PC-9 (cell line): ENCODE measurements around the gene PPM1A. TPM values are rescaled to one million over a fixed set of nuclear protein-coding genes. Genes with fewer than 3 reads are reported as not detected.

ENCODE experiments used
- BruUV-seq: library from RNA; stranded (reverse); fragments of 400-500 nt; replicated peaks from 2 replicates; lab custom pipeline; 2021; lab: Mats Ljungman, UMichigan
- CTCF ChIA-PET: fragments of 300-600 bp; sonication (Branson Sonifier 250); formaldehyde crosslinking; loops from one replicate; lab custom pipeline; 2022; ENCODE audit warnings: antibody characterized with exemption; lab: Charles Lee
- POLR2A ChIA-PET: fragments of 300-600 bp; sonication (Branson Sonifier 250); formaldehyde crosslinking; loops from one replicate; lab custom pipeline; 2022; ENCODE audit warnings: antibody characterized with exemption; ENCODE audit not compliant: unreplicated experiment; lab: Charles Lee
- DNase-seq, 2 experiments: peaks; one replicate each; pipeline versions ENCODE4 v3.0.0 to v3.0.0-alpha.2; 2015 to 2022; ENCODE audit warnings: mixed read lengths in 1 of 2
- H2AFZ ChIP-seq: fragments of 200-600 bp; sonication (generic); 2 replicates; pipeline ENCODE4 v1.8.1; 2017; ENCODE audit warnings: antibody characterized with exemption
- H3F3A ChIP-seq: fragments of 200-600 bp; sonication (generic); 2 replicates; pipeline ENCODE4 v1.8.1; 2017; ENCODE audit warnings: antibody characterized with exemption, mild to moderate bottlenecking, low read depth; ENCODE audit not compliant: insufficient read depth
- H3K27ac ChIP-seq: fragments of 200-600 bp; sonication (generic); 2 replicates; pipeline ENCODE4 v1.6.1; 2016; ENCODE audit warnings: mixed run types
- H3K27me3 ChIP-seq: fragments of 200-600 bp; sonication (generic); 2 replicates; pipeline ENCODE4 v1.6.1; 2016; ENCODE audit warnings: low read depth, mixed run types; ENCODE audit not compliant: insufficient read depth
- H3K36me3 ChIP-seq: fragments of 200-600 bp; sonication (generic); 2 replicates; pipeline ENCODE4 v1.6.1; 2016; ENCODE audit warnings: low read depth, mixed run types
- H3K4me1 ChIP-seq: fragments of 200-600 bp; sonication (generic); replicated peaks from 2 replicates; pipeline ENCODE4 v1.6.1; 2016; ENCODE audit warnings: mixed run types; ENCODE audit not compliant: insufficient read depth
- H3K4me2 ChIP-seq: fragments of 200-600 bp; sonication (generic); 2 replicates; pipeline ENCODE4 v1.6.1; 2017; ENCODE audit warnings: mixed run types
- H3K4me3 ChIP-seq: fragments of 200-600 bp; sonication (generic); 2 replicates; pipeline ENCODE4 v1.6.1; 2016; ENCODE audit warnings: mixed run types
- H3K79me2 ChIP-seq: fragments of 200-600 bp; sonication (generic); 2 replicates; pipeline ENCODE4 v1.6.1; 2017; ENCODE audit warnings: low read depth, mixed run types
- H3K9me2 ChIP-seq: fragments of 200-600 bp; sonication (generic); 2 replicates; pipeline ENCODE4 v1.8.1; 2017; ENCODE audit warnings: mild to moderate bottlenecking; ENCODE audit not compliant: insufficient read depth
- H3K9me3 ChIP-seq: fragments of 200-600 bp; sonication (generic); 2 replicates; pipeline ENCODE4 v1.8.1; 2016; ENCODE audit warnings: low read depth; ENCODE audit not compliant: insufficient read depth
- H4K20me1 ChIP-seq: fragments of 200-600 bp; sonication (generic); 2 replicates; pipeline ENCODE4 v1.8.1; 2017; ENCODE audit not compliant: insufficient read depth
- CTCF ChIP-seq: fragments of 200-600 bp; sonication (generic); conservative IDR thresholded peaks from 2 replicates; pipeline ENCODE4 v1.6.1; 2017; ENCODE audit warnings: mixed run types, antibody characterized with exemption, mild to moderate bottlenecking, moderate library complexity
- EZH2 ChIP-seq: fragments of 200-600 bp; sonication (generic); IDR thresholded peaks from 2 replicates; pipeline ENCODE4 v1.8.0; 2017; ENCODE audit warnings: antibody characterized with exemption, low read depth
- intact Hi-C: fragments of 100-400 bp; cut with micrococcal nuclease; formaldehyde crosslinking; loops from one replicate; pipeline ENCODE4 v1.10.0; 2022; ENCODE audit not compliant: unreplicated experiment
- total RNA-seq: library from RNA; stranded (reverse); gene quantifications from 2 replicates; pipeline ENCODE4 v1.2.3, GENCODE V29; 2021

PPM1A gene
- total RNA-seq, 1 experiment from 2014 or later: 60.9 TPM

- Histone ChIP-seq H3K27me3 (no peaks in the 10 kb centered on the region), H3K79me2 (no peaks in the 10 kb centered on the region), H3K4me3 (no peak overlapping the region), H3K36me3 (peaks cover 25% of the 10 kb centered on the region), H3F3A (no peaks in the 10 kb centered on the region), H3K27ac (no peak overlapping the region), H4K20me1 (0 out of 2 replicates have a peak, but pooled peaks cover 5% of the 10 kb centered on the region), H3K9me2 (no peaks in the 10 kb centered on the region), H3K4me1 (no peaks in the 10 kb centered on the region), H3K9me3 (no peaks in the 10 kb centered on the region), H3K4me2 (no peak overlapping the region), H2AFZ (no peak overlapping the region)
- TF ChIP-seq EZH2: no peak
- TF ChIP-seq CTCF: no peak
- DNase-seq: no peak
- intact Hi-C loops: no loop called here
- POLR2A ChIA-PET: no interaction called here
- CTCF ChIA-PET: no interaction called here
- no TSS peak for BruUV-seq
Observed at GRCh38 chr14:60294411-60295069, 45.5 kb downstream of the PPM1A start.

- CTCF ChIA-PET: no interaction called here
- Histone ChIP-seq H3K27me3 (no peaks in the 10 kb centered on the region), H3K9me2 (no peaks in the 10 kb centered on the region), H2AFZ (no peak overlapping the region), H3K79me2 (no peaks in the 10 kb centered on the region), H3K9me3 (no peaks in the 10 kb centered on the region), H3K27ac (no peak overlapping the region), H3K4me2 (no peak overlapping the region), H3K4me1 (no peaks in the 10 kb centered on the region), H3K36me3 (no peaks in the 10 kb centered on the region), H3F3A (no peaks in the 10 kb centered on the region), H3K4me3 (no peak overlapping the region), H4K20me1 (no peaks in the 10 kb centered on the region)
- intact Hi-C loops: no loop called here
- POLR2A ChIA-PET: no interaction called here
- DNase-seq: no peak
- no TSS peak for BruUV-seq
- TF ChIP-seq CTCF (no peak), EZH2 (no peak)
Observed at GRCh38 chr14:60300019-60300418, 51.0 kb downstream of the PPM1A start.

GRCh38 chr14:60301685-60302084 lies 52.7 kb downstream of the PPM1A start:
- intact Hi-C loops: no loop called here
- no peak overlapping the region for H3K27ac ChIP-seq
- ChIA-PET POLR2A (no interaction called here), CTCF (no interaction called here)
- H3K4me3 ChIP-seq: no peak overlapping the region
- TF ChIP-seq EZH2: no peak
- no peak for TF ChIP-seq CTCF
- no peaks in the 10 kb centered on the region for H3K27me3 ChIP-seq
- H3K36me3 ChIP-seq: no peaks in the 10 kb centered on the region
- H3K79me2 ChIP-seq: no peaks in the 10 kb centered on the region
- H3K9me2 ChIP-seq: no peaks in the 10 kb centered on the region
- DNase-seq: no peak
- BruUV-seq: no TSS peak
- no peak overlapping the region for H2AFZ ChIP-seq
- H3K9me3 ChIP-seq: no peaks in the 10 kb centered on the region
- H3K4me1 ChIP-seq: no peaks in the 10 kb centered on the region
- H3F3A ChIP-seq: no peaks in the 10 kb centered on the region
- H4K20me1 ChIP-seq: no peaks in the 10 kb centered on the region
- H3K4me2 ChIP-seq: no peak overlapping the region
